Choroid plexus epithelial cell (primary cell): ENCODE results near the gene AGO1.
"Not testable (repeated sequence)": the region's sequence is repeated elsewhere in the genome, so short reads cannot be mapped to it uniquely, and the experiment has no call there.

ENCODE experiments used
- DNase-seq: peaks from one replicate; pipeline ENCODE4 v3.0.0-alpha.2; 2010; ENCODE audit warnings: low read depth
- H3K4me3 ChIP-seq: 2 replicates; pipeline ENCODE4 v1.5.1; 2011; ENCODE audit warnings: low read depth, mild to moderate bottlenecking, control low read depth, low read length, moderate library complexity
- TF ChIP-seq, protein P1 (sequence below): conservative IDR thresholded peaks from 2 replicates; pipeline ENCODE4 v1.5.1; 2011; ENCODE audit warnings: low read depth, mild to moderate bottlenecking, control low read depth, inconsistent platforms, low read length, moderate library complexity

Gene AGO1

DNA sequence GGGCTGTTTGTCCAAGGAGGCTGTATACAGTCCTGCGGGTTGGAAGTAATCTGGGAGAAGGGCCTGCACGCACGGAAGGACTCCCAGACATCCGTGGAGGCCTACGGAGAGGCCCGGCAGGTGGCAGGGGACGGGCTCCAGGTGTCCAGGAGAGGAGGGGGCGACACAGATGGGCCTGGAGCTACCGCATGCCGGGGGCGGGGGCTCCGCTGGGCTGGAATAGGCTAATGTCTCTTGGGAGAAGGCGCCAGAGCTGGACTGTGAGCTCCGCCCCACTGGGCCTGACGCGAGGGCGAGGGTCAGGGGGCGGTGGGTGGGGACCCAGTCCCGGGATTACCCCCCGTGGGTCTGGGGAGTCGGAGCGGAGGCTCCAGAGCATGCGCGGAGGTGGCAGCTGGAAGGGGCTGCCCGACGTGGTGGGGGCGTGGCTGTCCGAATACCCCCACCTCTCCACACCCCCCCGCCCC lies 659 bp downstream of the AGO1 start:
- peak overlapping the region; percentile 77 for H3K4me3 ChIP-seq
- peak; percentile 59 for DNase-seq
- TF ChIP-seq, protein P1, sequence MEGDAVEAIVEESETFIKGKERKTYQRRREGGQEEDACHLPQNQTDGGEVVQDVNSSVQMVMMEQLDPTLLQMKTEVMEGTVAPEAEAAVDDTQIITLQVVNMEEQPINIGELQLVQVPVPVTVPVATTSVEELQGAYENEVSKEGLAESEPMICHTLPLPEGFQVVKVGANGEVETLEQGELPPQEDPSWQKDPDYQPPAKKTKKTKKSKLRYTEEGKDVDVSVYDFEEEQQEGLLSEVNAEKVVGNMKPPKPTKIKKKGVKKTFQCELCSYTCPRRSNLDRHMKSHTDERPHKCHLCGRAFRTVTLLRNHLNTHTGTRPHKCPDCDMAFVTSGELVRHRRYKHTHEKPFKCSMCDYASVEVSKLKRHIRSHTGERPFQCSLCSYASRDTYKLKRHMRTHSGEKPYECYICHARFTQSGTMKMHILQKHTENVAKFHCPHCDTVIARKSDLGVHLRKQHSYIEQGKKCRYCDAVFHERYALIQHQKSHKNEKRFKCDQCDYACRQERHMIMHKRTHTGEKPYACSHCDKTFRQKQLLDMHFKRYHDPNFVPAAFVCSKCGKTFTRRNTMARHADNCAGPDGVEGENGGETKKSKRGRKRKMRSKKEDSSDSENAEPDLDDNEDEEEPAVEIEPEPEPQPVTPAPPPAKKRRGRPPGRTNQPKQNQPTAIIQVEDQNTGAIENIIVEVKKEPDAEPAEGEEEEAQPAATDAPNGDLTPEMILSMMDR: no peak

DNA sequence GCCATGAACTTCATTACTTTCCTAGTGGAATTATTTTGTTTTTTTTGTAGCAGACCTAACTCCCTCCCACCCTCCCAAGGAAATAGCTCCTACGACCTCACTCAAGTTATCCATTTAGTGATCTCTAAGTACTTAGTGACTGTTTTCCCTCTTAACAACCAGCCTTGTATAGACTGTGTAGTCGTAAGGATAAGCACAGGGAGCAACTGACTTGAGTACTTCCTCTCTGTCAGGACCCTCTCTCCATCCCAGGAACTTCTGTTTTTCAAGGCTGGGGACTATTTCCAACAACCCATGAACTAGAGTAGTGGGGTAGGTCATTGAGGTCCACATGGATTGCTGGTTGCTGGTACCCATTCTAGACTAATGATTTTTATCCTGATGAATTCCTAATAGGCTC lies 1.9 kb downstream of the AGO1 start:
- TF ChIP-seq, protein P1: no peak
- no peak overlapping the region for H3K4me3 ChIP-seq
- no peak for DNase-seq

DNA sequence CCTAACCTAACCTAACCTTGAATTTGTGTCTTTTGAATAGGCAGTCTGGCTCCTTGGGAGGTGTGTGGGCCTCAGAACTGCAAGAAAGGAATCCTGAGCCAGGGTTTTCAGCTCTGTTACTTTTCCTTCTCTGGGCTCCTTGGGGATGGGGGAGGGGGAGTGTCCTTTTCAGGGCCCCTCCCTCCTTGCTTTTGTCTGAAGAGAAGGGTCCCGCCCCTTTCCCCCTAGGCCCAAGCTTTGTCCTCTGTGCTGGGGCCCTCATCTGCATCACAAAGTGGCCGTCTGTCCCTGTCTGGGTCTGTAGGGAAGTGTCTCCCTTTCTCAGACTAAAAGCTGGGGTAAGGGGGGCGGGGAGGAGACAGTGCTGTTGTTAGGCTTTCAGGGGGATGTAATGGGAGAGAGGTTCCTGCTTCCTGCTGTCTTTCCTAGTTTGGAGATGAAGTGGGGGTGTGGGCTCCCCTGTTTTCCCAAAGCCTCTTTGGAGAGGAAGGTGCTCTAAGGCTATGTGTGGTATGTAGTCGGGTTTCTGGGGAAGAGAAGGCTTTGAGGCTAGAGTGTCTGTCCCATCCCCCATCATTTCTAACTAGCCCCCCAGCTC lies 3.1 kb downstream of the AGO1 start:
- TF ChIP-seq, protein P1: no peak
- no peak overlapping the region for H3K4me3 ChIP-seq
- no peak for DNase-seq

DNA sequence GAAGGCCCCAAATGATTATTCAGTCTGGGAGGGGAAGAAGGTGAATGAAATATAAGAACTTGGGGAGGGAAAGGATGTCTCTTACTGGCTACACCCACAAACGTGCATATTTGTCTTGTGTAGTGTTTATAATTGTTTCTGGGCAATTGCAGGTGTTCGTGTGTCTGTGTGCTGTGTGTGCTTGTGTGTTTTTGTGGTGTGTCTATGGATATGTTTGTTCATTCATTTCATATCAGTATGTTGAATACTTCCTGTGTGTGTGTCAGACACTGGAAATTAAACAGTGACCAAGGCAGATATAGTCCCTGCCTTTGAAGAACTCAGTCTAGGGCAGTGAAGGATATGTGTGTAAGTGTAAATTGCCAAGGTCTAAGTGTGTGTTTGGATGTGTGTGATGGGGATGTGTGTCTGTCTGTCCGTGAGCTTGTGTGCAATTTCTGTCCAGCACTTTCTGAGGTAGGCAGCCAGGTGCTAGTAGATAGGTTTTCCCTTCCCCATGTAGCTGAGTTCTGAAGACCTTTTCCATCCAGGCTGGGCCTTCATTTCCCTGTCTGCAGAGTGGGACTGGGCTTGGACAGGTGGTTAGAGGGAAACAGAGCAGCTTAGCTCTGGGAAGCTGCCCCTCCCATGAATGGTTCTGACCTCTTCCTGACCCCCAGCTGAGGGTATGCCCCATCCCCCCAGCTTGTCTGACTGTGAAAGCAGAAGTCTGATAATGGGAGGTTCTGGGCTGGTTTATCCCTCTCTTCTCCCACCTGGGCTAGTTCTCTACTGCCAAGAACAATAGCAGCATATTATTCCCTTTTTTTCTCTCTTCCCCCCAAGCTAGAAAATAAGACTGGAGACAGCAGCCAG lies 3.8 kb downstream of the AGO1 start:
- peak; percentile 9 for DNase-seq
- TF ChIP-seq, protein P1: no peak
- H3K4me3 ChIP-seq: no peak overlapping the region

DNA sequence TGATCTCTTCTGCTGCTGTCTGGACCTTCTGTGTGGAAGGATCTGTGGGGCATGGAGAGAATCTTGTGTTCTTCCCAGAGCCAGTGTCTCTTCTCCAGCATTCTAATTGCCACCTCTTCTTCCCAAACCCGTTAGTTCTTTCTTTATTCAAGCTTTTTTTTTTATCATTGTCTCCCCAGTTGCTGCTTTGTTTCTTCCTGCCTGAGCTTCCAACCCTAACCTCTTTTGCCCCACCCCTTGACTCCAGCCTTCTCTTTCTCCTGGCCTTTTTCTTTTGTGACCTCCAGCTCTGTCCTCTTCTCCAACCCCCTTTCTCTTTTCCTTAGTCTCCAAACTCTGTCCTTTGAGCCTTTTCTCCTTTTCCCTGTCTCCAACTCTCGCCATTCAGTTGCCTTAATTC lies 4.5 kb downstream of the AGO1 start:
- DNase-seq: no peak
- TF ChIP-seq, protein P1: no peak

DNA sequence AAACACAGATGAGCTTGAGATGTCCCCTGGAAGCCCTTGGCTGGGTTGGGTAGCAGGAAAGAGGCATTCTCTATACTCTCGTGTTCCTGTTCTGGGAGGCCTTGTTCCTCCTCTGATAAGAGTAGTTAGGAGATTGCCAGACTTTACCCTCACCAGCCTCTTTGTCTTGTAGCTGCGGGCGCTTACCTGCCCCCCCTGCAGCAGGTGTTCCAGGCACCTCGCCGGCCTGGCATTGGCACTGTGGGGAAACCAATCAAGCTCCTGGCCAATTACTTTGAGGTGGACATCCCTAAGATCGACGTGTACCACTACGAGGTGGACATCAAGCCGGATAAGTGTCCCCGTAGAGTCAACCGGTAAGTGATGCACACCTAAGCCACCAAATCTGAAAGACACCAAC lies 5.2 kb downstream of the AGO1 start:
- TF ChIP-seq, protein P1: no peak
- H3K4me3 ChIP-seq: no peak overlapping the region
- no peak for DNase-seq

More for the DNA sequence above, 4.5 kb downstream of the AGO1 start:
- H3K4me3 ChIP-seq: no peak overlapping the region

DNA sequence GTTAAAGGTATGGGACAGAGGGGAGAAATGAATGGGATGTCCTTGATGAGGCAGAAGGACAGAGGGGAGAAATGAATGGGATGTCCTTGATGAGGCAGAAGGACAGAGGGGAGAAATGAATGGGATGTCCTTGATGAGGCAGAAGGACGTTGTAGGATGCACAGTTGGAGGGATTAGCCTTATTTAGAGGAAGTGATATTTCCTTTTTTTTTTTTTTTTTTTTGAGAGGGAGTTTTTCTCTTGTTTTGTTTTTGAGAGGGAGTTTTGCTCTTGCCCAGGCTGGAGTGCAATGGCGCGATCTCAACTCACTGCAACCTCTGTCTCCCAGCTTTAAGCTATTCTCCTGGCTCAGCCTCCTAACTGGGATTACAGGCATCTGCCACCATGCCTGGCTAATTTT lies 6.0 kb downstream of the AGO1 start:
- not testable (repeated sequence) for DNase-seq

More for the DNA sequence above, 6.0 kb downstream of the AGO1 start:
- not testable (repeated sequence) for H3K4me3 ChIP-seq
